ENCODE measurements around the gene SLC12A3. TPM values are rescaled to one million over a fixed set of nuclear protein-coding genes. Genes with fewer than 3 reads are reported as not detected.

SLC12A3 gene
- total RNA-seq, 2 experiments from 2014 or later: not detected

GRCh38 chr16:56885446-56886162 is 20.6 kb downstream of the SLC12A3 start:
- H3K4me3 Mint-ChIP-seq: no peak overlapping the region
- POLR2A ChIA-PET: interaction anchor here (1.6 kb wide), 1 partner anchor 59 kb away, joined by 3 read pairs; no protein-coding TSS in a partner anchor
- intact Hi-C loops (cut with micrococcal nuclease): no loop called here
- DNase-seq: no peak
- H3K4me1 Mint-ChIP-seq (ENCODE audit: low read depth): no peaks in the 10 kb centered on the region
- no peaks in the 10 kb centered on the region for H3K9me3 Mint-ChIP-seq
- no peak overlapping the region for H3K27ac Mint-ChIP-seq
- no peaks in the 10 kb centered on the region for H3K36me3 Mint-ChIP-seq
- CTCF ChIA-PET: no interaction called here
- no peaks in the 10 kb centered on the region for H3K27me3 Mint-ChIP-seq

GRCh38 chr16:56886296-56886695 is 21.3 kb downstream of the SLC12A3 start:
- Mint-ChIP-seq H3K4me1 (ENCODE audit: low read depth) (no peaks in the 10 kb centered on the region), H3K9me3 (no peaks in the 10 kb centered on the region), H3K4me3 (no peak overlapping the region), H3K27me3 (no peaks in the 10 kb centered on the region), H3K27ac (no peak overlapping the region), H3K36me3 (no peaks in the 10 kb centered on the region)
- ChIA-PET CTCF (no interaction called here), POLR2A (no interaction called here)
- intact Hi-C loops (cut with micrococcal nuclease): no loop called here
- no peak for DNase-seq

- H3K9me3 Mint-ChIP-seq: no peaks in the 10 kb centered on the region
- intact Hi-C loops (cut with micrococcal nuclease): no loop called here
- no peaks in the 10 kb centered on the region for H3K4me1 Mint-ChIP-seq (ENCODE audit: low read depth)
- no peak for DNase-seq
- POLR2A ChIA-PET: interaction anchor here (0.5 kb wide), 1 partner anchor 83 kb away, joined by 4 read pairs; no protein-coding TSS in a partner anchor
- no peaks in the 10 kb centered on the region for H3K27me3 Mint-ChIP-seq
- no peak overlapping the region for H3K4me3 Mint-ChIP-seq
- H3K36me3 Mint-ChIP-seq: no peaks in the 10 kb centered on the region
- H3K27ac Mint-ChIP-seq: no peak overlapping the region
- CTCF ChIA-PET: no interaction called here
Measured at GRCh38 chr16:56886826-56887225, 21.8 kb downstream of the SLC12A3 start.

- Mint-ChIP-seq H3K4me3 (no peak overlapping the region), H3K4me1 (ENCODE audit: low read depth) (no peaks in the 10 kb centered on the region), H3K27ac (no peak overlapping the region), H3K9me3 (no peaks in the 10 kb centered on the region), H3K36me3 (no peaks in the 10 kb centered on the region), H3K27me3 (no peaks in the 10 kb centered on the region)
- DNase-seq: no peak
- CTCF ChIA-PET: no interaction called here
- intact Hi-C loops (cut with micrococcal nuclease): no loop called here
- POLR2A ChIA-PET: no interaction called here
Measured at GRCh38 chr16:56888806-56889205, 23.8 kb downstream of the SLC12A3 start.

- Mint-ChIP-seq H3K4me1 (ENCODE audit: low read depth) (no peaks in the 10 kb centered on the region), H3K27ac (no peak overlapping the region), H3K4me3 (no peak overlapping the region), H3K36me3 (no peaks in the 10 kb centered on the region), H3K9me3 (no peaks in the 10 kb centered on the region), H3K27me3 (no peaks in the 10 kb centered on the region)
- DNase-seq: no peak
- intact Hi-C loops (cut with micrococcal nuclease): no loop called here
- CTCF ChIA-PET: no interaction called here
- POLR2A ChIA-PET: no interaction called here
Measured at GRCh38 chr16:56889206-56889605, 24.2 kb downstream of the SLC12A3 start.

- H3K36me3 Mint-ChIP-seq: no peaks in the 10 kb centered on the region
- no peaks in the 10 kb centered on the region for H3K4me1 Mint-ChIP-seq (ENCODE audit: low read depth)
- POLR2A ChIA-PET: interaction anchor here (0.9 kb wide), 1 partner anchor 41 kb away, joined by 4 read pairs; no protein-coding TSS in a partner anchor
- CTCF ChIA-PET: no interaction called here
- H3K9me3 Mint-ChIP-seq: no peaks in the 10 kb centered on the region
- no peak overlapping the region for H3K27ac Mint-ChIP-seq
- H3K4me3 Mint-ChIP-seq: no peak overlapping the region
- DNase-seq: no peak
- intact Hi-C loops (cut with micrococcal nuclease): no loop called here
- H3K27me3 Mint-ChIP-seq: no peaks in the 10 kb centered on the region
Measured at GRCh38 chr16:56891685-56892084, 26.7 kb downstream of the SLC12A3 start.

GRCh38 chr16:56892705-56893104 is 27.7 kb downstream of the SLC12A3 start:
- Mint-ChIP-seq H3K9me3 (no peaks in the 10 kb centered on the region), H3K4me3 (no peak overlapping the region), H3K36me3 (no peaks in the 10 kb centered on the region), H3K27ac (no peak overlapping the region), H3K4me1 (ENCODE audit: low read depth) (no peaks in the 10 kb centered on the region), H3K27me3 (no peaks in the 10 kb centered on the region)
- POLR2A ChIA-PET: interaction anchor here (0.9 kb wide), 1 partner anchor 40 kb away, joined by 4 read pairs; no protein-coding TSS in a partner anchor
- intact Hi-C loops (cut with micrococcal nuclease): no loop called here
- CTCF ChIA-PET: no interaction called here
- DNase-seq: no peak

GRCh38 chr16:56894331-56894917 is 29.4 kb downstream of the SLC12A3 start:
- ChIA-PET CTCF (interaction anchor here (1.1 kb wide), 1 partner anchor 15 kb away, joined by 3 read pairs; no protein-coding TSS in a partner anchor), POLR2A (no interaction called here)
- peaks cover 8% of the 10 kb centered on the region for H3K4me1 Mint-ChIP-seq (ENCODE audit: low read depth)
- no peak for DNase-seq
- no peak overlapping the region for H3K27ac Mint-ChIP-seq
- no peaks in the 10 kb centered on the region for H3K27me3 Mint-ChIP-seq
- intact Hi-C loops (cut with micrococcal nuclease): no loop called here
- H3K36me3 Mint-ChIP-seq: no peaks in the 10 kb centered on the region
- no peaks in the 10 kb centered on the region for H3K9me3 Mint-ChIP-seq
- no peak overlapping the region for H3K4me3 Mint-ChIP-seq

GRCh38 chr16:56895813-56896212 is 30.8 kb downstream of the SLC12A3 start:
- Mint-ChIP-seq H3K36me3 (no peaks in the 10 kb centered on the region), H3K9me3 (no peaks in the 10 kb centered on the region), H3K27ac (no peak overlapping the region), H3K27me3 (peaks cover 4% of the 10 kb centered on the region), H3K4me3 (no peak overlapping the region), H3K4me1 (ENCODE audit: low read depth) (peaks cover 16% of the 10 kb centered on the region)
- no peak for DNase-seq
- intact Hi-C loops (cut with micrococcal nuclease): no loop called here
- CTCF ChIA-PET: interaction anchor here (1.6 kb wide), 1 partner anchor 68 kb away, joined by 3 read pairs; no protein-coding TSS in a partner anchor
- POLR2A ChIA-PET: no interaction called here

GRCh38 chr16:56896244-56896643 is 31.2 kb downstream of the SLC12A3 start:
- Mint-ChIP-seq H3K27ac (no peak overlapping the region), H3K4me1 (ENCODE audit: low read depth) (peaks cover 16% of the 10 kb centered on the region), H3K36me3 (no peaks in the 10 kb centered on the region), H3K9me3 (no peaks in the 10 kb centered on the region), H3K27me3 (peaks cover 4% of the 10 kb centered on the region), H3K4me3 (no peak overlapping the region)
- intact Hi-C loops (cut with micrococcal nuclease): no loop called here
- POLR2A ChIA-PET: no interaction called here
- CTCF ChIA-PET: interaction anchor here (1.6 kb wide), 1 partner anchor 68 kb away, joined by 3 read pairs; no protein-coding TSS in a partner anchor
- no peak for DNase-seq

GRCh38 chr16:56897026-56897799 is 32.2 kb downstream of the SLC12A3 start:
- Mint-ChIP-seq H3K27ac (no peak overlapping the region), H3K9me3 (no peaks in the 10 kb centered on the region), H3K4me1 (ENCODE audit: low read depth) (peaks cover 16% of the 10 kb centered on the region), H3K36me3 (no peaks in the 10 kb centered on the region), H3K4me3 (no peak overlapping the region), H3K27me3 (peaks cover 4% of the 10 kb centered on the region)
- no peak for DNase-seq
- CTCF ChIA-PET: no interaction called here
- intact Hi-C loops (cut with micrococcal nuclease): no loop called here
- POLR2A ChIA-PET: no interaction called here

GRCh38 chr16:56898847-56899246 is 33.8 kb downstream of the SLC12A3 start:
- H3K4me1 Mint-ChIP-seq (ENCODE audit: low read depth): peaks cover 16% of the 10 kb centered on the region
- intact Hi-C loops (cut with micrococcal nuclease): no loop called here
- H3K27ac Mint-ChIP-seq: no peak overlapping the region
- no peaks in the 10 kb centered on the region for H3K36me3 Mint-ChIP-seq
- H3K4me3 Mint-ChIP-seq: no peak overlapping the region
- peak; percentile 13 for DNase-seq
- ChIA-PET CTCF (no interaction called here), POLR2A (no interaction called here)
- H3K27me3 Mint-ChIP-seq: peaks cover 4% of the 10 kb centered on the region
- no peaks in the 10 kb centered on the region for H3K9me3 Mint-ChIP-seq
